ENCODE results near the gene C10orf71. TPM values are rescaled to one million over a fixed set of nuclear protein-coding genes. Genes with fewer than 3 reads are reported as not detected.

Gene C10orf71
- total RNA-seq, 1 experiment from 2014 or later: not detected

- Histone ChIP-seq H3K4me1 (ENCODE audit: control insufficient read depth, insufficient read depth, low read length) (no peaks in the 10 kb centered on the region), H3K4me3 (ENCODE audit: low read depth in 2 of 2, low read length in 2 of 2) (no peak overlapping the region), H3K27me3 (ENCODE audit: control insufficient read depth, insufficient read depth, low read length) (peaks cover 2% of the 10 kb centered on the region; the same call in 1 of the 2 replicates), H3K36me3 (ENCODE audit: control insufficient read depth, insufficient read depth, low read length) (no peaks in the 10 kb centered on the region), H3K9me3 (ENCODE audit: control insufficient read depth, insufficient read depth, low read depth, low read length) (no peaks in the 10 kb centered on the region), H3K27ac (ENCODE audit: low read length) (no peak overlapping the region)
- no TSS peak for BruUV-seq (replicated peaks)
- in situ Hi-C loops (cut with HindIII; ENCODE audit: low pct_unique_long_range_greater_than_20kb, low sequenced_read_pairs): no loop called here
- intact Hi-C loops (cut with micrococcal nuclease; ENCODE audit: unreplicated experiment): no loop called here
- CTCF ChIA-PET: no interaction called here
- ATAC-seq (no peak), DNase-seq (ENCODE audit: low read depth, low spot score) (no peak)
- no peak for TF ChIP-seq SIN3A (IDR thresholded peaks at IDR 0.05; ENCODE audit: borderline replicate concordance, insufficient read depth, low read depth, low read length)
- no peak for TF ChIP-seq CTCF (IDR thresholded peaks at IDR 0.05)
- TF ChIP-seq REST (IDR thresholded peaks at IDR 0.05; ENCODE audit: insufficient read depth in 1 of 2, low read depth in 2 of 2, low read length in 1 of 2): no peak
- TF ChIP-seq POLR2AphosphoS5 (IDR thresholded peaks at IDR 0.05; ENCODE audit: low read depth, low read length): no peak
- no peak for TF ChIP-seq TCF7L2 (IDR thresholded peaks at IDR 0.05; ENCODE audit: low read depth, low read length)
- POLR2A ChIA-PET: no interaction called here
Observed at GRCh38 chr10:49301302-49301701, 2.3 kb downstream of the C10orf71 start.

- no peaks in the 10 kb centered on the region for H3K4me1 ChIP-seq (ENCODE audit: control insufficient read depth, insufficient read depth, low read length)
- intact Hi-C loops (cut with micrococcal nuclease; ENCODE audit: unreplicated experiment) (no loop called here), in situ Hi-C loops (cut with HindIII; ENCODE audit: low pct_unique_long_range_greater_than_20kb, low sequenced_read_pairs) (no loop called here)
- TF ChIP-seq SIN3A (IDR thresholded peaks at IDR 0.05; ENCODE audit: borderline replicate concordance, insufficient read depth, low read depth, low read length) (no peak), TCF7L2 (IDR thresholded peaks at IDR 0.05; ENCODE audit: low read depth, low read length) (no peak), CTCF (IDR thresholded peaks at IDR 0.05) (no peak), REST (IDR thresholded peaks at IDR 0.05; ENCODE audit: insufficient read depth in 1 of 2, low read depth in 2 of 2, low read length in 1 of 2) (no peak), POLR2AphosphoS5 (IDR thresholded peaks at IDR 0.05; ENCODE audit: low read depth, low read length) (no peak)
- peaks cover 2% of the 10 kb centered on the region; the same call in 1 of the 2 replicates for H3K27me3 ChIP-seq (ENCODE audit: control insufficient read depth, insufficient read depth, low read length)
- H3K9me3 ChIP-seq (ENCODE audit: control insufficient read depth, insufficient read depth, low read depth, low read length): no peaks in the 10 kb centered on the region
- DNase-seq (ENCODE audit: low read depth, low spot score): no peak
- ATAC-seq: no peak
- ChIA-PET POLR2A (no interaction called here), CTCF (no interaction called here)
- H3K36me3 ChIP-seq (ENCODE audit: control insufficient read depth, insufficient read depth, low read length): no peaks in the 10 kb centered on the region
- no peak overlapping the region for H3K27ac ChIP-seq (ENCODE audit: low read length)
- no peak overlapping the region for H3K4me3 ChIP-seq (ENCODE audit: low read depth in 2 of 2, low read length in 2 of 2)
- no TSS peak for BruUV-seq (replicated peaks)
Observed at GRCh38 chr10:49302088-49302487, 3.1 kb downstream of the C10orf71 start.
